HG03378 (cell line): Measurements from ENCODE around the gene CACNA1A.

Experiments
- ATAC-seq: cut with Tn5 transposase; IDR thresholded peaks from one replicate; pipeline ENCODE4 v1.9.1; 2021; ENCODE audit warnings: mild to moderate bottlenecking, moderate library complexity; ENCODE audit not compliant: unreplicated experiment

The CACNA1A gene

DNA sequence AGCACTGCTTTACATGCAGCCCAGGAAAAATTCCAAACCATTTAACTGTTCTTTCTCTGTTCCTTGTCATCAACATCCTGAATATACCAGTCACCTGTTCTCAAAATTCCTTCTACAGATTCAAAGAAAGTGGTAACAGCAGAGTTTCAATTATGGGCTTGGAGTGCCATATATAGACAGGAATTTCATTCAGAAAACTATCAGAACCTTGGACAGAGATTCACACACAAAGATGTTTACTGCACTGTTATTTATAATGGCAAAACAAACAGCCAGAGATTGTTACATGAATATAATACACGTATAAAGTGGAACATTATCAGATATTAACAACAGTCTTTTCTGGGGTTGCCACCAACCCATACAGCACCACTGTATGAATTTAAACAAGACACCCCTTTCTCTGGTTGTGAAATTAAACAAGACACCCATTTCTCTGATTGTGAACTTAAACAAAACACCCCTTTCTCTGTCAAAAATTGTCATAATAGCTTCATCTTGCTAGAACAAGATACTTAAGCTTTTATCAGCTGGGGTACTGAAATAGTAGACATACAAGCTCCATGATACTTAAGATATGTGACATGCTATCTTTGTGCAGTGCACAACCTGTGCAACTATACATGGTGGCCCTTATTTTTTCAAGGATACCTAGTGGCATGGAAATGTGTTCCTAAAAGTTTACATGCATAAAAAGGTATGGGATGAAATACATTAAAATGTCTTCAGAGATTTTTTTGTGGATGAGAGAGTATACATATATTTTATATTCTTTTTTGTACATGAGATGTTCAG lies 12.6 kb downstream of the CACNA1A start:
- ATAC-seq = no peak

DNA sequence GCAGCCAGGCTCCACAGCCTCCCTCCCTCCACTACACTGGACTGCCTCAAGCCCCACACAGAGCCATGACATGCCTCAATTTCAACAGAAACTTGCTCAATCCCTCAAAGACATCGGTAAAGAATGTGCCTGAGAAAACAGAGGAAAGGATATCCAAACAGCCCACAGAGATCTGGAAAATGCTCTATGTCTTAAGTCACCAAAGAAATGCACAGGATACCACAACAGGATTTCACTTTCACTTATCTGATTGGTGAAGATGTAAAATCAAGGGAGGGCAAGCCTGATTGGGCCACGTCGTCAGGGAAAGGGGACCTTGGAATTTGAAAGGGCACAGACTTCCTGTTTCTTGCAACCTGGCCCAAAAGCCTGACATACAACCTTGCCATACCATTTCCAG lies 14.2 kb downstream of the CACNA1A start:
- ATAC-seq = no peak

DNA sequence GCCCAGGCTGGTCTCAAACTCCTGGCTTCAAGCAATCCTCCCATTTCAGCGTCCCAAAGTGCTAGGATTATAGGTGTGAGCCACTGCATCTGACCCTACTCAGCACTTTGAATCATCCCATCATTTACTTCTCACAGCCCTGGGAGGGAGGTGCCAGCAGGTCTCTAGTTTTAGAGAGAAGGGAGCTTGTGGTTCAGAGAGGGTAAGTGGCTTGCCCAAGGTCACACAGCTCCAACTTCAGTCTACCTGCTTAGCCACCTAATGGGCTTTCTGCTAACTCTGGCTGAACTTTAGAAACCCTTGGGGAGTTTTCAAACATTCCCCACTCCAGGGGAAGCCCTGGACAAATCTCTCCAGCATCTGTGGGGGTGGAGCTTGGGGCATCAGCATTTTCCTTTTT lies 18.3 kb downstream of the CACNA1A start:
- no peak for ATAC-seq

DNA sequence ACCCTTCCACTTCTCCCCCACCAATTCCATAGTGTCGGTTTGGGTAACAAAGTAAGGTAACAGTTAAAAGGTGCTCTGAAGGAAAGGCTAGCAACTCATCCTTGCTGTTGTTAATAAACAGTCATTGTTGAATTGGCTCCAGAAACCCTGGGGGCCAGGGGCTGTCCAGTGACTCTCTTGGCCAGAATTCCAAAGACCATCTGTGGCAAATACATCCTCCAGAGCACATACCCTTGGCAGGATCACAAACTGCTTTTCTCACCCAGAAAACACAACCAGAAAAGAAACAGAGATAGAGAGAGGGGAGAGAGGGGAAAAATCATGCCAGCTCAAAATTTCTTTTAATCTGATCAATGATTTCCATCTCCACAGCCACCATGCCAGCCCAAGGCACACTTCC lies 22.1 kb downstream of the CACNA1A start:
- ATAC-seq = no peak

GRCh38 chr19:13483215-13483614 lies 23.1 kb downstream of the CACNA1A start:
- ATAC-seq = no peak

- no peak for ATAC-seq
These were observed 27.7 kb downstream of the CACNA1A start for GRCh38 chr19:13478576-13478975.

- ATAC-seq = no peak
These were observed 30.2 kb downstream of the CACNA1A start for GRCh38 chr19:13476071-13476470.

DNA sequence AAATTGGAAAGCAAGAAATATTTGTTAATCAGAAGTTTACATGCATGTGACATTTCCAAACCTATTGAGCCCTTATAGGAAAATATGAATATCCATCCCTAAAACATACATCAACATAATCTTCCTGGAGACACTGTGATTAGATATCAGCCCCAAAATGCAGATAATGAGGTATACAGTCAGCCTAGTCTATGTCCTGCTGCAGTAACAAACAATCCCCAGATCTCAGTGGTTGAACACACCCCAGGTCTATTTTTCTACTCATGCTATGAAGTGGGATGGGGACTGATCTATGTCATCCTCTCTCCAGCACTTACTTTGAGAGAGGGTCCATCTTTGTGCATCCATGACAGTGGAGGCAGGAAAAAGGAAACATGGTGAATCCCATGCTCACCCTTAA lies 31.2 kb downstream of the CACNA1A start:
- no peak for ATAC-seq

GRCh38 chr19:13466697-13467096 lies 39.6 kb downstream of the CACNA1A start:
- no peak for ATAC-seq

GRCh38 chr19:13463296-13463695 lies 43.0 kb downstream of the CACNA1A start:
- ATAC-seq = no peak

GRCh38 chr19:13461536-13461935 lies 44.7 kb downstream of the CACNA1A start:
- no peak for ATAC-seq

DNA sequence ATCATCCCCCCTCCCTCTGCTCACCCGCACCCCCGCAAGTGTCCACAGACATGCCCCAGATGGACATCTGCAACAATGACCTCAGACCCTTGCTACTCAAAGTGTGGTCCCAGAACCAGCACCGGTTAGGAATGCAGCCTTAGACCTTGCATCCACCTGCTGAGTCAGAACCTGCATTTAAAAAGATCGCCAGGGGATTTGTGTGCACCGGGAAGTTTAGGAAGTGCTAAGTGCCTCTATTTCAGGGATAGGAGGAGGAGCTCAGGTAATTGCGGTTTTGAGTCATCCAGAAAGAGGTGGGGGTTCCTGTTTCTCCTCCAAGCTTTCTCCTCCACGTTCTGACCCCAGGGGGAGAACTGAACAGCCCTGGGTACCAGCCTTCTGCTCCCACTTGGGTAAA lies 46.2 kb downstream of the CACNA1A start:
- ATAC-seq = no peak

- ATAC-seq = no peak
These were observed 46.9 kb downstream of the CACNA1A start for GRCh38 chr19:13459351-13459750.

GRCh38 chr19:13451434-13451995 lies 54.8 kb downstream of the CACNA1A start:
- no peak for ATAC-seq

GRCh38 chr19:13447978-13448377 lies 58.3 kb downstream of the CACNA1A start:
- ATAC-seq = no peak

GRCh38 chr19:13441810-13442512 lies 64.3 kb downstream of the CACNA1A start:
- no peak for ATAC-seq

DNA sequence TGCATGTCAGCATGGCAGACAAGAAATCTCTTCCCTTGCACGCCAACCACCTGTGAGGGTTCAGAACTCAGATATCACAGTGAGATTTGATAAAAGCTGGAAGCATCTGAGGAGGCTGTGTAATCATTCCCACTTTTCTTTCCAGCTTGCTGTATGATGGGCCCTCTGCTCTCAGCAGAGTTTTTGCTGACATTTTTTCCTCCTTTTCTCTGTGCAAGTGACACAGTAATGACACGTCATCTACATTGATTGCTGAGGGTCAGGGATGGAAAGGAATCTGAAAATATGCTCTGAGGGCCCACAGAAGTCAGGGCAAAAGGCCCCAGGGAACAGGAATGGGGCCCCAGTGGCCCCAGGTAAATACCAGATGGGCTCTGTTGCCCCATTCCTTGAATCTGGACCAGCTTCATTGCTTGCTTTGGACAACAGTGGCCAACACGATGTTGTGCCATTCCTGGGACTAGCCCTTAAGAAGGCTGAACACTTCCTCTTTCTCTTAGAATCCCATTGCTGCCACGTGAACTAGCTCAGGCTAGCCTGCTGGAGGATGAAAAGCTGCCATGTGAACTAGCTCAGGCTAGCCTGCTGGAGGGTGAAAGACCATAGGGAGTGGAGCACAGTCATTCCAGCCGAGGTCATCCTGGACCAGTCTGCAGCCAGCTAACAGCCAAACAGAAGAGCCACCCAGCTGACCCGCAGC lies 68.2 kb downstream of the CACNA1A start:
- no peak for ATAC-seq

DNA sequence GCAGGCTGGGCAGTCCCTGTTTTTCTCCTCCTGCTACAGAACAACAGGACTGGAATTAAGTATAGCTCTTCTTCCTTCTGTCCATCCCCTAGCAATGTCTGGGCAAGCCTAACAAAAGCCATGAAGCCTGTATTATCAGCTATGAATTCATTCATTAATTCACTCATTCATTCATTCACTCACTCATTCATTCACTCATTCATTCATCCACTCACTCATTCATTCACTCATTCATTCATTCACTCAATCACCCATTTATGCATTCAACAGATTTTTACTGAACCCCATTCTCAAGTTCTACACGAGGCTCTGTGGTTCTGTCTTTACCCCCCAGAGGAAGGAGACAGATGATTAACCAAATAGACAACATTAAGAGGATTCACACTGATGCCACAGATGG lies 69.9 kb downstream of the CACNA1A start:
- ATAC-seq = no peak

DNA sequence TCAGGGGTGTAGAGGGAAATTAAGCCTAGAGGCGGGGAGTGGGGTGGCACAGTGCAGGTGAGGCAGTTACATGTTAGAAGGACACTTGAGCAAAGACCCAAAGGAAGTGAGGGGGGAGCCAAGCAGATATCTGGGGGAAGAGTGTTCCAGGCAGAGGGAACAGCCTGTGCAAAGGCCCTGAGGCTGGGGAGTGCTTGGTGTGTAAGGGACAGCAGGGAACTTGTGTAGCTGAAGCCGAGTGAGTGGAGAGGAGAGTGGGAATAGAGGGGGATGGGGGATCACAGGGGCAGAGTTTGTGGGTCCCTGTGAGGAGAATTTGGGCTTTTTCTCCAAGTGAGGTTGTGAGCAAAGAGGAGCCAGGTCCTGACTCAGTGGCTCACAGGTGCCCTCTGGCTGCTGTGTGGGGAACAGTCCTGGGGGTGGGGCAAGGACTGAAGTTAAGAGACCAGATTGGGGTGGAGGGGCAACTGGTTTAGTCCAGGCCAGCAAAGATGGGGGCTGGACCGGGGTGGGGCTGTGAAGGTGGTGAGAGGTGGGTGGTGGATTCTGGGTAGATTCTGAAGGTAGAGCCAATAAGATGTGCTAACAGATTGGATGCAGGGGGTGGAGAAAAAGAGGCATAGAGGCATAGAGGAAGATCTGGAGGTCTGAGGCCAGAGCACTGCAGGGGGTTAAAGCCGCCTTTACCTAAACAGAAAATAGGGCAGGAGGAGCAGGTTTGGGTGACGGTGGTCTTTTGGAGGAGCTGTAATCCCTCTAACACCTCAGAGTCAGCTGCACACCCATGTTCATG lies 75.3 kb downstream of the CACNA1A start:
- ATAC-seq = no peak

DNA sequence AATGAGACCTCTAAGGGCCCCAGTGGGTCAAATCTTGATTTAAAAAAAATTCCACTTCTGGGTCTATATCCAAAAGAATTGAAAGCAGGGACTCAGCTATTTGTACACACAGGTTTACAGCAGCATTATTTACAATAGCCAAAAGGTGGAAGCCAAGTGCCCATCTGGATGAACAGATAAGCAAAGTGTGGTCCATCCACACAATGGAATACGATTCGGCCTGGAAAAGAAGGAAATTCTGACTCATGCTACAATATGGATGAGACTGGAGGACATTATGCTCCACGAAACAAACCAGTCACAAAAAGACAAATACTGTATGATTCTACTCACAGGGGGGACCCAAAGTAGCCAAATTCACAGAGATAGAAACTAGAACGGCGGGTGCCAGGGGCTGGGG lies 76.7 kb downstream of the CACNA1A start:
- ATAC-seq = no peak

GRCh38 chr19:13428352-13428751 lies 77.9 kb downstream of the CACNA1A start:
- ATAC-seq = no peak
